K562 (cell line): ENCODE data around the gene DRGX.

ENCODE experiments used
- NFXL1 ChIP-seq: fragments of 450-650 bp; formaldehyde crosslinking; IDR thresholded peaks from 2 replicates; pipeline ENCODE4 v1.4.0; 2021; ENCODE audit warnings: mild to moderate bottlenecking
- POLR2A ChIP-seq: fragments of 450-650 bp; conservative IDR thresholded peaks from 2 replicates; pipeline ENCODE4 v1.6.1; 2016
- TF ChIP-seq, protein P1 (sequence below), 2 experiments: fragments of 450-650 bp in 1 of 2; sonication (generic) in 1 of 2; formaldehyde crosslinking in 1 of 2; IDR thresholded peaks in 1 of 2; conservative IDR thresholded peaks in 1 of 2; 2 replicates each; pipeline versions ENCODE4 v1.6.1 to v1.8.1; 2016 to 2023; ENCODE audit warnings: mild to moderate bottlenecking in 2 of 2, moderate library complexity in 2 of 2, inconsistent platforms in 1 of 2, missing genetic modification reagents in 1 of 2
- TF ChIP-seq, protein P2 (sequence below): sonication (generic); formaldehyde crosslinking; IDR thresholded peaks from 2 replicates; pipeline ENCODE4 v1.8.1; 2022; ENCODE audit warnings: missing genetic modification reagents
- TF ChIP-seq, protein P3 (sequence below): fragments of 450-650 bp; formaldehyde crosslinking; IDR thresholded peaks from 2 replicates; pipeline ENCODE4 v1.4.0; 2020; ENCODE audit warnings: mild to moderate bottlenecking, mixed read lengths
- TF ChIP-seq, protein P4 (sequence below), 2 experiments: fragments of 250-450 bp in 1 of 2; fragments of 450-650 bp in 1 of 2; sonication (Bioruptor Pico) in 1 of 2; IDR thresholded peaks; 2 replicates each; pipeline versions ENCODE4 v1.6.1 to v1.8.0; 2016 to 2021; ENCODE audit warnings: mild to moderate bottlenecking in 2 of 2, moderate library complexity in 2 of 2, missing compliant biosample characterization in 1 of 2, missing genetic modification characterization in 1 of 2
- TF ChIP-seq, protein P5 (sequence below): fragments of 450-650 bp; IDR thresholded peaks from 2 replicates; pipeline ENCODE4 v1.6.1; 2016; ENCODE audit warnings: borderline replicate concordance

DNA sequence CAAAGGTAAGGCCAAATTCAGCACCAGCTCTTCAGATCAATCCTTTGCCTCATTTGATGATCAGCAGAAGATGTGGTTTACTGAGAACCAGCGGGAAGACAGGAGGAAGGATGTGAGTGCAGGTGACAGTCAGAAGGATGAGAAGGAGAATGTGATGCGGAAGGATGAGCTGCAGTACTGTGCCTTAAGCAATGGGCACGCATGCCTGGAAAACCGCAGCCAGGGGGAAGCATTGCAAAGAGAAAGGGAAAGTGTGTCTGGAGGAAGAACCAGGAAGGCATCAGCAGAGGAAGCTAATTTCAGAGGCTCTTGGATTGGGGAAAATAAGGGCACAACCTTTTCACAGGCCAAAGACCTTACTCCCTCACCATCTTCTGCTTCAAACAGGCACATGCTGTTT, 71.2 kb downstream of the DRGX start:
- TF ChIP-seq, protein P1, sequence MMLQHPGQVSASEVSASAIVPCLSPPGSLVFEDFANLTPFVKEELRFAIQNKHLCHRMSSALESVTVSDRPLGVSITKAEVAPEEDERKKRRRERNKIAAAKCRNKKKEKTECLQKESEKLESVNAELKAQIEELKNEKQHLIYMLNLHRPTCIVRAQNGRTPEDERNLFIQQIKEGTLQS (IDR thresholded peaks at IDR 0.05), result no peak
- TF ChIP-seq, protein P1 (CRISPR knock-in tag; conservative IDR thresholded peaks at IDR 0.05), result no peak
- TF ChIP-seq, protein P2, sequence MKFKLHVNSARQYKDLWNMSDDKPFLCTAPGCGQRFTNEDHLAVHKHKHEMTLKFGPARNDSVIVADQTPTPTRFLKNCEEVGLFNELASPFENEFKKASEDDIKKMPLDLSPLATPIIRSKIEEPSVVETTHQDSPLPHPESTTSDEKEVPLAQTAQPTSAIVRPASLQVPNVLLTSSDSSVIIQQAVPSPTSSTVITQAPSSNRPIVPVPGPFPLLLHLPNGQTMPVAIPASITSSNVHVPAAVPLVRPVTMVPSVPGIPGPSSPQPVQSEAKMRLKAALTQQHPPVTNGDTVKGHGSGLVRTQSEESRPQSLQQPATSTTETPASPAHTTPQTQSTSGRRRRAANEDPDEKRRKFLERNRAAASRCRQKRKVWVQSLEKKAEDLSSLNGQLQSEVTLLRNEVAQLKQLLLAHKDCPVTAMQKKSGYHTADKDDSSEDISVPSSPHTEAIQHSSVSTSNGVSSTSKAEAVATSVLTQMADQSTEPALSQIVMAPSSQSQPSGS (CRISPR knock-in tag), result no peak
- no peak for TF ChIP-seq NFXL1 (CRISPR knock-in tag)
- TF ChIP-seq, protein P3, sequence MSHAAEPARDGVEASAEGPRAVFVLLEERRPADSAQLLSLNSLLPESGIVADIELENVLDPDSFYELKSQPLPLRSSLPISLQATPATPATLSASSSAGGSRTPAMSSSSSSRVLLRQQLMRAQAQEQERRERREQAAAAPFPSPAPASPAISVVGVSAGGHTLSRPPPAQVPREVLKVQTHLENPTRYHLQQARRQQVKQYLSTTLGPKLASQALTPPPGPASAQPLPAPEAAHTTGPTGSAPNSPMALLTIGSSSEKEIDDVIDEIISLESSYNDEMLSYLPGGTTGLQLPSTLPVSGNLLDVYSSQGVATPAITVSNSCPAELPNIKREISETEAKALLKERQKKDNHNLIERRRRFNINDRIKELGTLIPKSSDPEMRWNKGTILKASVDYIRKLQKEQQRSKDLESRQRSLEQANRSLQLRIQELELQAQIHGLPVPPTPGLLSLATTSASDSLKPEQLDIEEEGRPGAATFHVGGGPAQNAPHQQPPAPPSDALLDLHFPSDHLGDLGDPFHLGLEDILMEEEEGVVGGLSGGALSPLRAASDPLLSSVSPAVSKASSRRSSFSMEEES, result no peak
- TF ChIP-seq, protein P4, sequence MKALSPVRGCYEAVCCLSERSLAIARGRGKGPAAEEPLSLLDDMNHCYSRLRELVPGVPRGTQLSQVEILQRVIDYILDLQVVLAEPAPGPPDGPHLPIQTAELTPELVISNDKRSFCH (CRISPR knock-in tag; IDR thresholded peaks at IDR 0.05), result no peak
- TF ChIP-seq, protein P4 (tag; IDR thresholded peaks at IDR 0.05), result no peak
- TF ChIP-seq, protein P5, sequence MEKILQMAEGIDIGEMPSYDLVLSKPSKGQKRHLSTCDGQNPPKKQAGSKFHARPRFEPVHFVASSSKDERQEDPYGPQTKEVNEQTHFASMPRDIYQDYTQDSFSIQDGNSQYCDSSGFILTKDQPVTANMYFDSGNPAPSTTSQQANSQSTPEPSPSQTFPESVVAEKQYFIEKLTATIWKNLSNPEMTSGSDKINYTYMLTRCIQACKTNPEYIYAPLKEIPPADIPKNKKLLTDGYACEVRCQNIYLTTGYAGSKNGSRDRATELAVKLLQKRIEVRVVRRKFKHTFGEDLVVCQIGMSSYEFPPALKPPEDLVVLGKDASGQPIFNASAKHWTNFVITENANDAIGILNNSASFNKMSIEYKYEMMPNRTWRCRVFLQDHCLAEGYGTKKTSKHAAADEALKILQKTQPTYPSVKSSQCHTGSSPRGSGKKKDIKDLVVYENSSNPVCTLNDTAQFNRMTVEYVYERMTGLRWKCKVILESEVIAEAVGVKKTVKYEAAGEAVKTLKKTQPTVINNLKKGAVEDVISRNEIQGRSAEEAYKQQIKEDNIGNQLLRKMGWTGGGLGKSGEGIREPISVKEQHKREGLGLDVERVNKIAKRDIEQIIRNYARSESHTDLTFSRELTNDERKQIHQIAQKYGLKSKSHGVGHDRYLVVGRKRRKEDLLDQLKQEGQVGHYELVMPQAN, result no peak
- no peak for TF ChIP-seq POLR2A
